LNCaP clone FGC (cell line): ENCODE measurements around the gene HSD11B1.

Source experiments
- DNase-seq: peaks from one replicate; pipeline ENCODE4 v3.0.0-alpha.2; 2011; ENCODE audit warnings: low read depth
- H3K4me3 ChIP-seq: 2 replicates; pipeline ENCODE4 v1.5.1; 2011; ENCODE audit warnings: mild to moderate bottlenecking, low read depth, low read length, control low read depth
- TF ChIP-seq, protein P1 (sequence below): IDR thresholded peaks from 2 replicates; pipeline ENCODE4 v1.5.1; 2012; ENCODE audit warnings: mild to moderate bottlenecking; ENCODE audit not compliant: control insufficient read depth, insufficient read depth; ENCODE audit errors: extremely low read depth

HSD11B1 gene

DNA sequence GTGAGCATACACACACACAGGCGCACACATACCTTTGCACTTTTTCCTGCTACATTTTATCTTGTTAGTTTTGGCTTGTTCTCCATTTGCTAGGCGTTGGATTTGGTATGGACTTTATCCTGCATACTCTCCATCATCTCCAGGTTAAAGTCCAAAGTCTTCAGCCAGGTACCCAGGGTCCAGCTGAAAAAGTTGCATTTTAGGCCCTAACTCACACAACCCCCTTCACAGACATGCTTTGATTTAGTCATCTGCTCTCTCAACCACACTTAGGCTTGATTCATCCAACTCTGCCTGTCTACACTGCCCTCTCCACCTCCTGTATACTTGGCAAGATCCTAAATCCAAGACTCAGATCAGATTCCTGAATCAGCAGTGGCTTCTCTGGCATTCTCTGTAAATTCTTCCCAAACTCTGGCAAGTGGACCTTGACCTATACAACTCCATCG lies 41.7 kb upstream of the HSD11B1 start:
- TF ChIP-seq, protein P1, sequence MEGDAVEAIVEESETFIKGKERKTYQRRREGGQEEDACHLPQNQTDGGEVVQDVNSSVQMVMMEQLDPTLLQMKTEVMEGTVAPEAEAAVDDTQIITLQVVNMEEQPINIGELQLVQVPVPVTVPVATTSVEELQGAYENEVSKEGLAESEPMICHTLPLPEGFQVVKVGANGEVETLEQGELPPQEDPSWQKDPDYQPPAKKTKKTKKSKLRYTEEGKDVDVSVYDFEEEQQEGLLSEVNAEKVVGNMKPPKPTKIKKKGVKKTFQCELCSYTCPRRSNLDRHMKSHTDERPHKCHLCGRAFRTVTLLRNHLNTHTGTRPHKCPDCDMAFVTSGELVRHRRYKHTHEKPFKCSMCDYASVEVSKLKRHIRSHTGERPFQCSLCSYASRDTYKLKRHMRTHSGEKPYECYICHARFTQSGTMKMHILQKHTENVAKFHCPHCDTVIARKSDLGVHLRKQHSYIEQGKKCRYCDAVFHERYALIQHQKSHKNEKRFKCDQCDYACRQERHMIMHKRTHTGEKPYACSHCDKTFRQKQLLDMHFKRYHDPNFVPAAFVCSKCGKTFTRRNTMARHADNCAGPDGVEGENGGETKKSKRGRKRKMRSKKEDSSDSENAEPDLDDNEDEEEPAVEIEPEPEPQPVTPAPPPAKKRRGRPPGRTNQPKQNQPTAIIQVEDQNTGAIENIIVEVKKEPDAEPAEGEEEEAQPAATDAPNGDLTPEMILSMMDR: no peak

GRCh38 chr1:209667103-209667502 lies 37.5 kb upstream of the HSD11B1 start:
- no peak for DNase-seq
- TF ChIP-seq, protein P1: no peak
- H3K4me3 ChIP-seq: no peak overlapping the region

More for the DNA sequence above, 41.7 kb upstream of the HSD11B1 start:
- DNase-seq: no peak
- H3K4me3 ChIP-seq: no peak overlapping the region

- no peak overlapping the region for H3K4me3 ChIP-seq
- DNase-seq: no peak
- TF ChIP-seq, protein P1: no peak
Measured at GRCh38 chr1:209667708-209668107, 36.9 kb upstream of the HSD11B1 start.

GRCh38 chr1:209670441-209671082 lies 34.1 kb upstream of the HSD11B1 start:
- no peak overlapping the region for H3K4me3 ChIP-seq
- DNase-seq: no peak
- TF ChIP-seq, protein P1: no peak

GRCh38 chr1:209672705-209673630 lies 31.7 kb upstream of the HSD11B1 start:
- TF ChIP-seq, protein P1: no peak
- DNase-seq: no peak

DNA sequence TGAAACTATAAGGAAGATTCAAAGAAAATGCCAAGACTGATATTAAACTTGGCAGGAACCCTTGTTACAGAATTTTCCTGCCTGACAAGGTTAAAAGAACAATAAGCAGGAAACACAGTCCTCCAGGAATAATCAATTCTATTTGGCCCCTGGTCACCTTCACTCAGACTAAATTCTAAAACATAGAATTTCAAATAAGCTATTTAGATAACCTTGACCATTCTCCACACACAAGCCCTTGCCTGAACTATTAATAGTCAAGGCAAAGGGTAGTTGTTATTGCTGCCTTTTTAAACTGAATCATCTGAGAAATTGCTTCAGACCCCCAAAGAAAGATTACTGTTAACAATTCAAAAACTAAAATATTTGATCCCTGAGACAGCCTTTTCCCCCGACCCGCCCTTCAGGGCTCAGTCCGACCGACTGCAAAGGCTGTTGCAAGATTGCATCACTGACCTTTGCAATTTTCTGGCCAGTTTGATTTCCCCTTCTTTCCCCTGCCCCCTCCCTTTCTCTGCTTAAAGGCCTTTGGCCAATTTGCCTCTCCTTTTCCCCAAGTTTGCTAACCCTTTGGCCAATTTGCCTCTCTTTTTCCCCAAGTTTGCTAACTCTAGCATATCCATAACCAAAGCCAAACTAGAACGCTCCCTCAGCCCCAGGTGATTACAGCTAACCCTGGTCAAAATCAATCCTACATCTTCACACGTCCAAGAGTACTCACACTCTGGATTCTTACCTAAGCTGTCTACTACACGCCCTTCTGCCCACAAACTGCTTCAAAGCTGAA lies 30.8 kb upstream of the HSD11B1 start:
- DNase-seq: no peak
- TF ChIP-seq, protein P1: no peak
- no peak overlapping the region for H3K4me3 ChIP-seq

More at GRCh38 chr1:209672705-209673630, 31.7 kb upstream of the HSD11B1 start:
- no peak overlapping the region for H3K4me3 ChIP-seq
